Gastroesophageal sphincter (tissue), 3 donors: ENCODE results near the gene FRK.

ENCODE experiments used
- CTCF ChIP-seq, 4 experiments: fragments of 200-600 bp in 2 of 4; fragments of 450-650 bp in 2 of 4; sonication (generic) in 1 of 4; IDR thresholded peaks; one replicate each; pipeline ENCODE4 v1.5.1; 2017 to 2019; ENCODE audit warnings: antibody characterized with exemption in 4 of 4, mild to moderate bottlenecking in 2 of 4, moderate library complexity in 2 of 4
- POLR2A ChIP-seq, 2 donors: fragments of 450-650 bp; IDR thresholded peaks; one replicate each; pipeline ENCODE4 v1.6.1; 2017; ENCODE audit warnings: antibody characterized with exemption in 2 of 2, mild to moderate bottlenecking in 2 of 2, moderate library complexity in 1 of 2

- TF ChIP-seq POLR2A (IDR thresholded peaks at IDR 0.05) (no peak), CTCF (IDR thresholded peaks at IDR 0.05) (peak; percentile 61 to 78 (median 66))
These were observed 49.8 kb downstream of the FRK start for GRCh38 chr6:116010790-116011401.
